HG02642 (cell line): Measurements from ENCODE around the gene S100A7A.
"Not testable (repeated sequence)": the region's sequence is repeated elsewhere in the genome, so short reads cannot be mapped to it uniquely, and the experiment has no call there.

Experiments used
- ATAC-seq: cut with Tn5 transposase; IDR thresholded peaks from one replicate; pipeline ENCODE4 v1.9.1; 2021; ENCODE audit warnings: mild to moderate bottlenecking; ENCODE audit not compliant: unreplicated experiment, poor library complexity

S100A7A gene

GRCh38 chr1:153419436-153419793 is 3.1 kb downstream of the S100A7A start:
- ATAC-seq = not testable (repeated sequence)

GRCh38 chr1:153420306-153420705 is 4.0 kb downstream of the S100A7A start:
- no peak for ATAC-seq

GRCh38 chr1:153422450-153423068 is 6.2 kb downstream of the S100A7A start:
- no peak for ATAC-seq

- ATAC-seq = no peak
These were observed 10.5 kb downstream of the S100A7A start for GRCh38 chr1:153426809-153427208.

GRCh38 chr1:153428073-153428638 is 11.8 kb downstream of the S100A7A start:
- no peak for ATAC-seq

- no peak for ATAC-seq
These were observed 12.5 kb downstream of the S100A7A start for GRCh38 chr1:153428791-153429190.

- no peak for ATAC-seq
These were observed 13.2 kb downstream of the S100A7A start for GRCh38 chr1:153429266-153430165.

- no peak for ATAC-seq
These were observed 13.8 kb downstream of the S100A7A start for GRCh38 chr1:153430166-153430553.

GRCh38 chr1:153430561-153430960 is 14.2 kb downstream of the S100A7A start:
- ATAC-seq = no peak

- ATAC-seq = no peak
These were observed 14.7 kb downstream of the S100A7A start for GRCh38 chr1:153431002-153431401.

- no peak for ATAC-seq
These were observed 15.1 kb downstream of the S100A7A start for GRCh38 chr1:153431427-153431826.

- ATAC-seq = no peak
These were observed 15.6 kb downstream of the S100A7A start for GRCh38 chr1:153431928-153432327.

- ATAC-seq = no peak
These were observed 16.8 kb downstream of the S100A7A start for GRCh38 chr1:153432874-153433681.

- ATAC-seq = no peak
These were observed 18.6 kb downstream of the S100A7A start for GRCh38 chr1:153434746-153435455.

- ATAC-seq = no peak
These were observed 20.9 kb downstream of the S100A7A start for GRCh38 chr1:153437236-153437635.

- no peak for ATAC-seq
These were observed 22.3 kb downstream of the S100A7A start for GRCh38 chr1:153438599-153438998.

- ATAC-seq = no peak
These were observed 23.0 kb downstream of the S100A7A start for GRCh38 chr1:153439273-153439672.

- ATAC-seq = no peak
These were observed 25.0 kb downstream of the S100A7A start for GRCh38 chr1:153441238-153441755.

GRCh38 chr1:153443486-153443885 is 27.2 kb downstream of the S100A7A start:
- ATAC-seq = no peak

GRCh38 chr1:153444078-153444477 is 27.8 kb downstream of the S100A7A start:
- ATAC-seq = no peak
